ENCODE data around the gene RALY.
"Not testable (repeated sequence)": the region's sequence is repeated elsewhere in the genome, so short reads cannot be mapped to it uniquely, and the experiment has no call there.

DNA sequence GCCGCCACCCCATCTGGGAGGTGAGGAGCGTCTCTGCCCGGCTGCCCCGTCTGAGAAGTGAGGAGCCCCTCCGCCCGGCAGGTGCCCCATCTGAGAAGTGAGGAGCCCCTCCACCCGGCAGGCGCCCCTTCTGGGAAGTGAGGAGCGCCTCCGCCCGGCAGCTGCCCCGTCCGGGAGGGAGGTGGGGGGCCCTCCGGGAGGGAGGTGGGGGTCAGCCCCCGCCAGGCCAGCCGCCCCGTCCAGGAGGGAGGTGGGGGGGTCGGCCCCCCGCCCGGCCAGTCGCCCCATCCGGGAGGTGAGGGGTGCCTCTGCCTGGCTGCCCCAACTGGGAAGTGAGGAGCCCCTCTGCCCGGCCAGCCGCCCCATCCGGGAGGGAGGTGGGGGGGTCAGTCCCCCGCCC is 138.8 kb downstream of the RALY start:
- not testable (repeated sequence) for TF ChIP-seq FOXM1 (IDR thresholded peaks at IDR 0.05; ENCODE audit: borderline replicate concordance); HDGF (IDR thresholded peaks at IDR 0.05; ENCODE audit: borderline replicate concordance); L3MBTL2 (conservative IDR thresholded peaks at IDR 0.05); SP1 (IDR thresholded peaks at IDR 0.05); CTBP1 (IDR thresholded peaks at IDR 0.05; ENCODE audit: borderline replicate concordance); BHLHE40 (IDR thresholded peaks at IDR 0.05; ENCODE audit: borderline replicate concordance); SUZ12 (IDR thresholded peaks at IDR 0.05); FOXA1 (IDR thresholded peaks at IDR 0.05); TARDBP (IDR thresholded peaks at IDR 0.05); ARNT (IDR thresholded peaks at IDR 0.05); FOXK2 (IDR thresholded peaks at IDR 0.05); ELF4 (IDR thresholded peaks at IDR 0.05); NFRKB (IDR thresholded peaks at IDR 0.05)
- TF ChIP-seq, protein P1, sequence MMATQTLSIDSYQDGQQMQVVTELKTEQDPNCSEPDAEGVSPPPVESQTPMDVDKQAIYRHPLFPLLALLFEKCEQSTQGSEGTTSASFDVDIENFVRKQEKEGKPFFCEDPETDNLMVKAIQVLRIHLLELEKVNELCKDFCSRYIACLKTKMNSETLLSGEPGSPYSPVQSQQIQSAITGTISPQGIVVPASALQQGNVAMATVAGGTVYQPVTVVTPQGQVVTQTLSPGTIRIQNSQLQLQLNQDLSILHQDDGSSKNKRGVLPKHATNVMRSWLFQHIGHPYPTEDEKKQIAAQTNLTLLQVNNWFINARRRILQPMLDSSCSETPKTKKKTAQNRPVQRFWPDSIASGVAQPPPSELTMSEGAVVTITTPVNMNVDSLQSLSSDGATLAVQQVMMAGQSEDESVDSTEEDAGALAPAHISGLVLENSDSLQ (IDR thresholded peaks at IDR 0.05), result not testable (repeated sequence)
